Measurements from ENCODE around the gene GON7.
"Not testable (repeated sequence)": the region's sequence is repeated elsewhere in the genome, so short reads cannot be mapped to it uniquely, and the experiment has no call there.

GON7 gene

GRCh38 chr14:93234798-93235197 is 27.9 kb upstream of the GON7 start:
- DNase-seq (ENCODE audit: low read depth, low spot score) = no peak
- TF ChIP-seq ZNF274 (IDR thresholded peaks at IDR 0.05; ENCODE audit: low read depth, low read length) (no peak), SUZ12 (IDR thresholded peaks at IDR 0.05; ENCODE audit: extremely low read depth, insufficient read depth, insufficient read length) (no peak), YY1 (IDR thresholded peaks at IDR 0.05; ENCODE audit: insufficient read depth, insufficient read length) (no peak)

GRCh38 chr14:93233078-93233477 is 26.2 kb upstream of the GON7 start:
- DNase-seq (ENCODE audit: low read depth, low spot score) = not testable (repeated sequence)

More at GRCh38 chr14:93234798-93235197, 27.9 kb upstream of the GON7 start:
- Histone ChIP-seq H3K4me1 (ENCODE audit: insufficient read depth, insufficient read length) (no peaks in the 10 kb centered on the region), H3K27me3 (ENCODE audit: insufficient read depth, insufficient read length) (no peaks in the 10 kb centered on the region), H3K4me3 (ENCODE audit: insufficient read length, low read depth) (no peak overlapping the region), H3K9ac (ENCODE audit: insufficient read length, low read depth) (no peak overlapping the region), H3K36me3 (ENCODE audit: insufficient read depth, insufficient read length, low read length) (peaks cover 5% of the 10 kb centered on the region), H3K9me3 (ENCODE audit: insufficient read depth, low read length) (no peaks in the 10 kb centered on the region)

GRCh38 chr14:93232159-93232558 is 25.3 kb upstream of the GON7 start:
- no peaks in the 10 kb centered on the region for H3K4me1 ChIP-seq (ENCODE audit: insufficient read depth, insufficient read length)
- no peaks in the 10 kb centered on the region for H3K9me3 ChIP-seq (ENCODE audit: insufficient read depth, low read length)
- TF ChIP-seq YY1 (IDR thresholded peaks at IDR 0.05; ENCODE audit: insufficient read depth, insufficient read length) (no peak), ZNF274 (IDR thresholded peaks at IDR 0.05; ENCODE audit: low read depth, low read length) (no peak), SUZ12 (IDR thresholded peaks at IDR 0.05; ENCODE audit: extremely low read depth, insufficient read depth, insufficient read length) (no peak)
- H3K4me3 ChIP-seq (ENCODE audit: insufficient read length, low read depth) = no peak overlapping the region
- H3K36me3 ChIP-seq (ENCODE audit: insufficient read depth, insufficient read length, low read length) = peaks cover 18% of the 10 kb centered on the region
- no peak for DNase-seq (ENCODE audit: low read depth, low spot score)
- no peak overlapping the region for H3K9ac ChIP-seq (ENCODE audit: insufficient read length, low read depth)
- H3K27me3 ChIP-seq (ENCODE audit: insufficient read depth, insufficient read length) = no peaks in the 10 kb centered on the region

More at GRCh38 chr14:93233078-93233477, 26.2 kb upstream of the GON7 start:
- not testable (repeated sequence) for H3K36me3 ChIP-seq (ENCODE audit: insufficient read depth, insufficient read length, low read length); H3K4me1 ChIP-seq (ENCODE audit: insufficient read depth, insufficient read length); H3K9ac ChIP-seq (ENCODE audit: insufficient read length, low read depth); H3K27me3 ChIP-seq (ENCODE audit: insufficient read depth, insufficient read length); H3K4me3 ChIP-seq (ENCODE audit: insufficient read length, low read depth); H3K9me3 ChIP-seq (ENCODE audit: insufficient read depth, low read length)

- no peak for DNase-seq (ENCODE audit: low read depth, low spot score)
- Histone ChIP-seq H3K4me1 (ENCODE audit: insufficient read depth, insufficient read length) (no peaks in the 10 kb centered on the region), H3K36me3 (ENCODE audit: insufficient read depth, insufficient read length, low read length) (peaks cover 21% of the 10 kb centered on the region), H3K9me3 (ENCODE audit: insufficient read depth, low read length) (no peaks in the 10 kb centered on the region), H3K9ac (ENCODE audit: insufficient read length, low read depth) (no peak overlapping the region), H3K4me3 (ENCODE audit: insufficient read length, low read depth) (no peak overlapping the region), H3K27me3 (ENCODE audit: insufficient read depth, insufficient read length) (no peaks in the 10 kb centered on the region)
- no peak for TF ChIP-seq ZNF274 (IDR thresholded peaks at IDR 0.05; ENCODE audit: low read depth, low read length)
- no peak for TF ChIP-seq SUZ12 (IDR thresholded peaks at IDR 0.05; ENCODE audit: extremely low read depth, insufficient read depth, insufficient read length)
- TF ChIP-seq YY1 (IDR thresholded peaks at IDR 0.05; ENCODE audit: insufficient read depth, insufficient read length) = no peak
Observed at GRCh38 chr14:93231129-93231979, 24.5 kb upstream of the GON7 start.

- no peaks in the 10 kb centered on the region for H3K9me3 ChIP-seq (ENCODE audit: insufficient read depth, low read length)
- no peak overlapping the region for H3K9ac ChIP-seq (ENCODE audit: insufficient read length, low read depth)
- peaks cover 28% of the 10 kb centered on the region for H3K36me3 ChIP-seq (ENCODE audit: insufficient read depth, insufficient read length, low read length)
- H3K4me1 ChIP-seq (ENCODE audit: insufficient read depth, insufficient read length) = no peaks in the 10 kb centered on the region
- no peak for DNase-seq (ENCODE audit: low read depth, low spot score)
- no peak overlapping the region for H3K4me3 ChIP-seq (ENCODE audit: insufficient read length, low read depth)
- H3K27me3 ChIP-seq (ENCODE audit: insufficient read depth, insufficient read length) = no peaks in the 10 kb centered on the region
- no peak for TF ChIP-seq YY1 (IDR thresholded peaks at IDR 0.05; ENCODE audit: insufficient read depth, insufficient read length)
- no peak for TF ChIP-seq ZNF274 (IDR thresholded peaks at IDR 0.05; ENCODE audit: low read depth, low read length)
- no peak for TF ChIP-seq SUZ12 (IDR thresholded peaks at IDR 0.05; ENCODE audit: extremely low read depth, insufficient read depth, insufficient read length)
Observed at GRCh38 chr14:93230539-93230938, 23.7 kb upstream of the GON7 start.

GRCh38 chr14:93228550-93228949 is 21.7 kb upstream of the GON7 start:
- no peaks in the 10 kb centered on the region for H3K9me3 ChIP-seq (ENCODE audit: insufficient read depth, low read length)
- no peak overlapping the region for H3K4me3 ChIP-seq (ENCODE audit: insufficient read length, low read depth)
- peaks cover 39% of the 10 kb centered on the region for H3K36me3 ChIP-seq (ENCODE audit: insufficient read depth, insufficient read length, low read length)
- DNase-seq (ENCODE audit: low read depth, low spot score) = no peak
- no peak overlapping the region for H3K9ac ChIP-seq (ENCODE audit: insufficient read length, low read depth)
- no peaks in the 10 kb centered on the region for H3K4me1 ChIP-seq (ENCODE audit: insufficient read depth, insufficient read length)
- TF ChIP-seq YY1 (IDR thresholded peaks at IDR 0.05; ENCODE audit: insufficient read depth, insufficient read length) (no peak), SUZ12 (IDR thresholded peaks at IDR 0.05; ENCODE audit: extremely low read depth, insufficient read depth, insufficient read length) (no peak), ZNF274 (IDR thresholded peaks at IDR 0.05; ENCODE audit: low read depth, low read length) (no peak)
- no peaks in the 10 kb centered on the region for H3K27me3 ChIP-seq (ENCODE audit: insufficient read depth, insufficient read length)

- Histone ChIP-seq H3K4me3 (ENCODE audit: insufficient read length, low read depth) (no peak overlapping the region), H3K36me3 (ENCODE audit: insufficient read depth, insufficient read length, low read length) (peaks cover 57% of the 10 kb centered on the region), H3K27me3 (ENCODE audit: insufficient read depth, insufficient read length) (no peaks in the 10 kb centered on the region), H3K9me3 (ENCODE audit: insufficient read depth, low read length) (no peaks in the 10 kb centered on the region), H3K9ac (ENCODE audit: insufficient read length, low read depth) (no peak overlapping the region), H3K4me1 (ENCODE audit: insufficient read depth, insufficient read length) (no peaks in the 10 kb centered on the region)
- TF ChIP-seq YY1 (IDR thresholded peaks at IDR 0.05; ENCODE audit: insufficient read depth, insufficient read length) = no peak
- no peak for TF ChIP-seq ZNF274 (IDR thresholded peaks at IDR 0.05; ENCODE audit: low read depth, low read length)
- no peak for TF ChIP-seq SUZ12 (IDR thresholded peaks at IDR 0.05; ENCODE audit: extremely low read depth, insufficient read depth, insufficient read length)
- no peak for DNase-seq (ENCODE audit: low read depth, low spot score)
Observed at GRCh38 chr14:93223565-93223964, 16.7 kb upstream of the GON7 start.
